GM23338 (cell line): Measurements from ENCODE around the gene GDI2. TPM values are rescaled to one million over a fixed set of nuclear protein-coding genes. Genes with fewer than 3 reads are reported as not detected.

Experiments used
- ATAC-seq: fragments of 200-7000 bp; cut with Tn5 transposase; 3 replicates; pipeline ENCODE4 v1.9.1; 2020
- DNase-seq: peaks from one replicate; pipeline ENCODE4 v3.0.0-alpha.2; 2015; ENCODE audit warnings: low spot score
- H2AFZ ChIP-seq: fragments of 200-600 bp; sonication (generic); 2 replicates; pipeline ENCODE4 v1.8.0; 2016; ENCODE audit warnings: antibody characterized with exemption, mild to moderate bottlenecking, moderate library complexity
- H3F3A ChIP-seq: fragments of 200-600 bp; sonication (generic); replicated peaks from 2 replicates; pipeline ENCODE4 v1.8.0; 2017; ENCODE audit warnings: antibody characterized with exemption, mixed run types, low read depth
- H3K27ac ChIP-seq: fragments of 200-600 bp; sonication (generic); 2 replicates; pipeline ENCODE4 v1.6.1; 2016; ENCODE audit warnings: low read depth
- H3K27me3 ChIP-seq: fragments of 200-600 bp; sonication (generic); 2 replicates; pipeline ENCODE4 v1.8.0; 2016; ENCODE audit warnings: mild to moderate bottlenecking, mixed run types, moderate library complexity; ENCODE audit not compliant: insufficient read depth
- H3K36me3 ChIP-seq: fragments of 200-600 bp; sonication (generic); 2 replicates; pipeline ENCODE4 v1.8.0; 2016; ENCODE audit warnings: mild to moderate bottlenecking; ENCODE audit not compliant: insufficient read depth
- H3K4me1 ChIP-seq: fragments of 200-600 bp; sonication (generic); 2 replicates; pipeline ENCODE4 v1.8.0; 2016; ENCODE audit warnings: mild to moderate bottlenecking, moderate library complexity; ENCODE audit not compliant: insufficient read depth
- H3K4me2 ChIP-seq: fragments of 200-600 bp; sonication (generic); 2 replicates; pipeline ENCODE4 v1.7.1; 2017; ENCODE audit warnings: mixed run types
- H3K4me3 ChIP-seq: fragments of 200-600 bp; sonication (generic); 2 replicates; pipeline ENCODE4 v1.6.1; 2016; ENCODE audit warnings: mixed run types
- H3K79me2 ChIP-seq: fragments of 200-600 bp; sonication (generic); replicated peaks from 2 replicates; pipeline ENCODE4 v1.8.0; 2017; ENCODE audit warnings: mild to moderate bottlenecking; ENCODE audit not compliant: insufficient read depth
- H3K9me2 ChIP-seq: fragments of 200-600 bp; sonication (generic); 2 replicates; pipeline ENCODE4 v1.8.0; 2017; ENCODE audit not compliant: insufficient read depth
- H4K20me1 ChIP-seq: fragments of 200-600 bp; sonication (generic); replicated peaks from 2 replicates; pipeline ENCODE4 v1.8.0; 2017; ENCODE audit warnings: mild to moderate bottlenecking; ENCODE audit not compliant: insufficient read depth
- H3K27ac Mint-ChIP-seq: 2 replicates; pipeline ENCODE4 v1.8.0; 2020; ENCODE audit warnings: inconsistent platforms, mild to moderate bottlenecking, moderate library complexity, mixed read lengths
- H3K27me3 Mint-ChIP-seq: 3 replicates; pipeline ENCODE4 v1.8.0; 2022; ENCODE audit warnings: low read depth, mild to moderate bottlenecking, moderate library complexity, mixed read lengths, inconsistent platforms; ENCODE audit not compliant: insufficient read depth, poor library complexity
- H3K36me3 Mint-ChIP-seq: 3 replicates; pipeline ENCODE4 v1.8.0; 2021; ENCODE audit warnings: low read depth, mild to moderate bottlenecking, inconsistent platforms, moderate library complexity, mixed read lengths
- H3K4me1 Mint-ChIP-seq: 3 replicates; pipeline ENCODE4 v1.8.0; 2020; ENCODE audit warnings: mild to moderate bottlenecking, inconsistent platforms, mixed read lengths
- H3K4me3 Mint-ChIP-seq: 3 replicates; pipeline ENCODE4 v1.8.0; 2021; ENCODE audit warnings: moderate library complexity, mild to moderate bottlenecking, inconsistent platforms, mixed read lengths
- H3K9me3 Mint-ChIP-seq: 3 replicates; pipeline ENCODE4 v1.8.0; 2020; ENCODE audit warnings: moderate library complexity, mild to moderate bottlenecking, inconsistent platforms, mixed read lengths
- CREB1 ChIP-seq: fragments of 250-450 bp; sonication (Bioruptor Pico); IDR thresholded peaks from 2 replicates; pipeline ENCODE4 v1.5.0; 2020; ENCODE audit warnings: low read depth, mild to moderate bottlenecking, moderate library complexity
- CTCF ChIP-seq, 2 experiments: fragments of 200-600 bp in 1 of 2; sonication (generic) in 1 of 2; conservative IDR thresholded peaks; 2 replicates each; pipeline versions ENCODE4 v1.5.1 to v1.6.1; 2016 to 2017; ENCODE audit warnings: antibody characterized with exemption in 2 of 2, low read depth in 2 of 2, mild to moderate bottlenecking in 2 of 2, moderate library complexity in 1 of 2
- ETS1 ChIP-seq: IDR thresholded peaks from 2 replicates; pipeline ENCODE4 v1.6.1; 2016; ENCODE audit warnings: antibody characterized with exemption
- EZH2 ChIP-seq: fragments of 200-600 bp; sonication (generic); IDR thresholded peaks from one replicate; pipeline ENCODE4 v1.8.0; 2017; ENCODE audit warnings: antibody characterized with exemption, mild to moderate bottlenecking, low read depth; ENCODE audit not compliant: unreplicated experiment
- EZH2phosphoT487 ChIP-seq: fragments of 200-600 bp; sonication (generic); IDR thresholded peaks from one replicate; pipeline ENCODE4 v1.8.1; 2018; ENCODE audit warnings: antibody characterized with exemption; ENCODE audit not compliant: unreplicated experiment
- JUNB ChIP-seq: IDR thresholded peaks from one replicate; pipeline ENCODE4 v1.6.1; 2016; ENCODE audit warnings: antibody characterized with exemption; ENCODE audit not compliant: unreplicated experiment
- NANOG ChIP-seq: IDR thresholded peaks from 2 replicates; pipeline ENCODE4 v1.6.1; 2016; ENCODE audit warnings: antibody characterized with exemption, borderline replicate concordance
- POLR2AphosphoS5 ChIP-seq: IDR thresholded peaks from 2 replicates; pipeline ENCODE4 v1.6.1; 2016; ENCODE audit warnings: antibody characterized with exemption, low read depth
- STAT1 ChIP-seq: IDR thresholded peaks from one replicate; pipeline ENCODE4 v1.6.1; 2016; ENCODE audit warnings: antibody characterized with exemption; ENCODE audit not compliant: unreplicated experiment
- ZNF114 ChIP-seq: fragments of 250-450 bp; sonication (Bioruptor Pico); IDR thresholded peaks from 2 replicates; pipeline ENCODE4 v1.5.0; 2020; ENCODE audit warnings: mild to moderate bottlenecking, moderate library complexity
- ZNF331 ChIP-seq: fragments of 250-450 bp; sonication (Bioruptor Pico); IDR thresholded peaks from 2 replicates; pipeline ENCODE4 v1.5.0; 2020; ENCODE audit warnings: low read depth, mild to moderate bottlenecking, moderate library complexity
- ZNF462 ChIP-seq: fragments of 250-450 bp; sonication (Bioruptor Pico); IDR thresholded peaks from 2 replicates; pipeline ENCODE4 v1.5.0; 2020; ENCODE audit warnings: mild to moderate bottlenecking, moderate library complexity
- polyA plus RNA-seq: library from polyadenylated mRNA; unstranded; fragments of >200 nt; fragmentation: Nextera tagmentation; extraction: Ambion mirVana; gene quantifications from 2 replicates; pipeline ENCODE4 v1.2.1, GENCODE V29; 2016
- total RNA-seq: library from RNA; depleted of rRNA; stranded (reverse); fragments of >200 nt; shearing (Covaris generic); gene quantifications from 2 replicates; pipeline ENCODE4 v1.2.3, GENCODE V29; 2014
- TF ChIP-seq, protein P1 (sequence below): IDR thresholded peaks from one replicate; pipeline ENCODE4 v1.6.1; 2018; ENCODE audit warnings: antibody characterized with exemption; ENCODE audit not compliant: unreplicated experiment

GDI2 gene
- total and polyA plus RNA-seq, 2 experiments from 2014 or later = 269 to 505 TPM

- Mint-ChIP-seq H3K9me3 (no peaks in the 10 kb centered on the region), H3K4me1 (peaks cover 12% of the 10 kb centered on the region), H3K4me3 (no peak overlapping the region), H3K36me3 (peaks cover 8% of the 10 kb centered on the region), H3K27ac (no peak overlapping the region), H3K27me3 (peaks cover 14% of the 10 kb centered on the region)
- H3K36me3 ChIP-seq = no peaks in the 10 kb centered on the region
- no peaks in the 10 kb centered on the region; the same call in 1 of the 2 replicates for H3K9me2 ChIP-seq
- TF ChIP-seq CTCF (conservative IDR thresholded peaks at IDR 0.05; ENCODE audit: low read depth in 2 of 2) (no peak), EZH2 (no peak), JUNB (no peak), EZH2phosphoT487 (no peak), ZNF331 (CRISPR knock-in tag) (no peak), POLR2AphosphoS5 (no peak), NANOG (no peak), ZNF114 (CRISPR knock-in tag) (no peak), STAT1 (no peak), ETS1 (no peak), CREB1 (CRISPR knock-in tag) (no peak), ZNF462 (CRISPR knock-in tag) (no peak)
- TF ChIP-seq, protein P1, sequence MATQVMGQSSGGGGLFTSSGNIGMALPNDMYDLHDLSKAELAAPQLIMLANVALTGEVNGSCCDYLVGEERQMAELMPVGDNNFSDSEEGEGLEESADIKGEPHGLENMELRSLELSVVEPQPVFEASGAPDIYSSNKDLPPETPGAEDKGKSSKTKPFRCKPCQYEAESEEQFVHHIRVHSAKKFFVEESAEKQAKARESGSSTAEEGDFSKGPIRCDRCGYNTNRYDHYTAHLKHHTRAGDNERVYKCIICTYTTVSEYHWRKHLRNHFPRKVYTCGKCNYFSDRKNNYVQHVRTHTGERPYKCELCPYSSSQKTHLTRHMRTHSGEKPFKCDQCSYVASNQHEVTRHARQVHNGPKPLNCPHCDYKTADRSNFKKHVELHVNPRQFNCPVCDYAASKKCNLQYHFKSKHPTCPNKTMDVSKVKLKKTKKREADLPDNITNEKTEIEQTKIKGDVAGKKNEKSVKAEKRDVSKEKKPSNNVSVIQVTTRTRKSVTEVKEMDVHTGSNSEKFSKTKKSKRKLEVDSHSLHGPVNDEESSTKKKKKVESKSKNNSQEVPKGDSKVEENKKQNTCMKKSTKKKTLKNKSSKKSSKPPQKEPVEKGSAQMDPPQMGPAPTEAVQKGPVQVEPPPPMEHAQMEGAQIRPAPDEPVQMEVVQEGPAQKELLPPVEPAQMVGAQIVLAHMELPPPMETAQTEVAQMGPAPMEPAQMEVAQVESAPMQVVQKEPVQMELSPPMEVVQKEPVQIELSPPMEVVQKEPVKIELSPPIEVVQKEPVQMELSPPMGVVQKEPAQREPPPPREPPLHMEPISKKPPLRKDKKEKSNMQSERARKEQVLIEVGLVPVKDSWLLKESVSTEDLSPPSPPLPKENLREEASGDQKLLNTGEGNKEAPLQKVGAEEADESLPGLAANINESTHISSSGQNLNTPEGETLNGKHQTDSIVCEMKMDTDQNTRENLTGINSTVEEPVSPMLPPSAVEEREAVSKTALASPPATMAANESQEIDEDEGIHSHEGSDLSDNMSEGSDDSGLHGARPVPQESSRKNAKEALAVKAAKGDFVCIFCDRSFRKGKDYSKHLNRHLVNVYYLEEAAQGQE = no peak
- H3F3A ChIP-seq = no peaks in the 10 kb centered on the region
- peaks cover 11% of the 10 kb centered on the region for H3K4me1 ChIP-seq
- no peak overlapping the region for H2AFZ ChIP-seq
- no peak overlapping the region for H3K4me2 ChIP-seq
- ATAC-seq = no peak
- no peaks in the 10 kb centered on the region for H4K20me1 ChIP-seq
- H3K4me3 ChIP-seq = no peak overlapping the region
- no peak overlapping the region for H3K27ac ChIP-seq
- DNase-seq = no peak
- H3K27me3 ChIP-seq = no peaks in the 10 kb centered on the region
- peaks cover 11% of the 10 kb centered on the region; the same call in 1 of the 2 replicates for H3K79me2 ChIP-seq
These were observed 4.8 kb upstream of the GDI2 start for GRCh38 chr10:5818048-5818331.
